Activated B cell treated with CpG ODN at 0.5 μM for 24 hours (primary cell): ENCODE data around the gene PTCHD4. TPM values are rescaled to one million over a fixed set of nuclear protein-coding genes. Genes with fewer than 3 reads are reported as not detected.

Experiments
- ATAC-seq: fragments of 200-7000 bp; cut with Tn5 transposase; one replicate; pipeline ENCODE4 v1.10.0; 2021; ENCODE audit warnings: low read depth, mild to moderate bottlenecking, moderate library complexity
- CTCF ChIA-PET: fragments of 350-600 bp; sonication (Branson Sonifier 250); formaldehyde crosslinking; loops from one replicate; lab custom pipeline; 2021; ENCODE audit warnings: antibody characterized with exemption; lab: Charles Lee
- POLR2A ChIA-PET: fragments of 350-600 bp; sonication (Branson Sonifier 250); formaldehyde crosslinking; loops from one replicate; lab custom pipeline; 2021; ENCODE audit warnings: antibody characterized with exemption; lab: Charles Lee
- DNase-seq: peaks from one replicate; pipeline ENCODE4 v3.0.0; 2022
- H3K27ac Mint-ChIP-seq: one replicate; pipeline ENCODE4 v1.8.0; 2020; ENCODE audit warnings: mixed read lengths
- H3K27me3 Mint-ChIP-seq: one replicate; pipeline ENCODE4 v1.8.0; 2021; ENCODE audit warnings: mixed read lengths
- H3K36me3 Mint-ChIP-seq: one replicate; pipeline ENCODE4 v1.8.0; 2021; ENCODE audit warnings: low read depth, mixed read lengths
- H3K4me1 Mint-ChIP-seq: one replicate; pipeline ENCODE4 v1.8.0; 2021; ENCODE audit warnings: mixed read lengths
- H3K4me3 Mint-ChIP-seq: one replicate; pipeline ENCODE4 v1.8.0; 2020; ENCODE audit warnings: mild to moderate bottlenecking, mixed read lengths
- H3K9me3 Mint-ChIP-seq: one replicate; pipeline ENCODE4 v1.8.0; 2020; ENCODE audit warnings: mixed read lengths
- CTCF ChIP-seq: fragments of 200-600 bp; IDR thresholded peaks from one replicate; pipeline ENCODE4 v1.8.0; 2022; ENCODE audit warnings: antibody characterized with exemption, mild to moderate bottlenecking
- intact Hi-C: fragments of 100-400 bp; cut with micrococcal nuclease; formaldehyde crosslinking; loops from one replicate; pipeline ENCODE4 v1.15.1; 2024
- total RNA-seq: library from RNA; stranded (reverse); gene quantifications from 2 replicates; pipeline ENCODE4 v1.2.3, GENCODE V29; 2022

PTCHD4 gene
- total RNA-seq, 1 donor from 2014 or later: not detected

GRCh38 chr6:48099713-48100587 is 11.0 kb downstream of the PTCHD4 start:
- CTCF ChIA-PET: no interaction called here
- Mint-ChIP-seq H3K27ac (no peak overlapping the region), H3K36me3 (no peaks in the 10 kb centered on the region), H3K4me3 (no peak overlapping the region), H3K4me1 (no peaks in the 10 kb centered on the region), H3K9me3 (no peaks in the 10 kb centered on the region), H3K27me3 (no peaks in the 10 kb centered on the region)
- no peak for TF ChIP-seq CTCF
- POLR2A ChIA-PET: no interaction called here
- intact Hi-C loops: no loop called here
- DNase-seq (no peak), ATAC-seq (no peak)

- H3K4me1 Mint-ChIP-seq: no peaks in the 10 kb centered on the region
- ChIA-PET CTCF (no interaction called here), POLR2A (no interaction called here)
- DNase-seq (no peak), ATAC-seq (no peak)
- H3K9me3 Mint-ChIP-seq: no peaks in the 10 kb centered on the region
- H3K27ac Mint-ChIP-seq: no peak overlapping the region
- no peaks in the 10 kb centered on the region for H3K36me3 Mint-ChIP-seq
- no peaks in the 10 kb centered on the region for H3K27me3 Mint-ChIP-seq
- intact Hi-C loops: no loop called here
- no peak overlapping the region for H3K4me3 Mint-ChIP-seq
- TF ChIP-seq CTCF: no peak
Measured at GRCh38 chr6:48098923-48099322, 12.1 kb downstream of the PTCHD4 start.

- no peak for ATAC-seq
- Mint-ChIP-seq H3K36me3 (no peaks in the 10 kb centered on the region), H3K27me3 (no peaks in the 10 kb centered on the region), H3K27ac (no peak overlapping the region), H3K9me3 (no peaks in the 10 kb centered on the region), H3K4me1 (no peaks in the 10 kb centered on the region), H3K4me3 (no peak overlapping the region)
- intact Hi-C loops: no loop called here
- no peak for DNase-seq
- POLR2A ChIA-PET: no interaction called here
- CTCF ChIA-PET: no interaction called here
- no peak for TF ChIP-seq CTCF
Measured at GRCh38 chr6:48092550-48093217, 18.3 kb downstream of the PTCHD4 start.

- CTCF ChIA-PET: no interaction called here
- intact Hi-C loops: no loop called here
Measured at GRCh38 chr6:48090546-48090945, 20.5 kb downstream of the PTCHD4 start.

More at GRCh38 chr6:48090546-48090945, 20.5 kb downstream of the PTCHD4 start:
- POLR2A ChIA-PET: no interaction called here
- ATAC-seq (no peak), DNase-seq (no peak)
- Mint-ChIP-seq H3K27me3 (no peaks in the 10 kb centered on the region), H3K9me3 (peaks cover 2% of the 10 kb centered on the region), H3K36me3 (no peaks in the 10 kb centered on the region), H3K27ac (no peak overlapping the region), H3K4me3 (no peak overlapping the region), H3K4me1 (no peaks in the 10 kb centered on the region)
- no peak for TF ChIP-seq CTCF
